T47D (cell line): ENCODE measurements around the gene CAPN8.
A peak's percentile ranks its signal among the peaks of the same experiment; 100 is the strongest.

Experiments used
- DNase-seq, 2 experiments: peaks; one replicate each; pipeline versions ENCODE4 v3.0.0 to v3.0.0-alpha.2; 2011 to 2012; ENCODE audit warnings: low read depth in 1 of 2, low spot score in 1 of 2
- JUND ChIP-seq: IDR thresholded peaks from 2 replicates; pipeline ENCODE4 v1.6.1; 2012; ENCODE audit warnings: low read depth
- in situ Hi-C: cut with HindIII; loops from 2 replicates; pipeline ENCODE4 v1.10.0; 2016; ENCODE audit warnings: low sequenced_read_pairs, low pct_unique_long_range_greater_than_20kb

Gene CAPN8

GRCh38 chr1:223641523-223642039 lies 23.9 kb downstream of the CAPN8 start:
- no peak for TF ChIP-seq JUND
- in situ Hi-C loops: no loop called here
- DNase-seq: no peak

- TF ChIP-seq JUND: no peak
- DNase-seq: peak in 1 of 2 experiments; percentile 56
- in situ Hi-C loops: no loop called here
Observed at GRCh38 chr1:223639331-223639749, 26.2 kb downstream of the CAPN8 start.

- no peak for DNase-seq
- in situ Hi-C loops: no loop called here
- no peak for TF ChIP-seq JUND
Observed at GRCh38 chr1:223635236-223635635, 30.3 kb downstream of the CAPN8 start.

DNA sequence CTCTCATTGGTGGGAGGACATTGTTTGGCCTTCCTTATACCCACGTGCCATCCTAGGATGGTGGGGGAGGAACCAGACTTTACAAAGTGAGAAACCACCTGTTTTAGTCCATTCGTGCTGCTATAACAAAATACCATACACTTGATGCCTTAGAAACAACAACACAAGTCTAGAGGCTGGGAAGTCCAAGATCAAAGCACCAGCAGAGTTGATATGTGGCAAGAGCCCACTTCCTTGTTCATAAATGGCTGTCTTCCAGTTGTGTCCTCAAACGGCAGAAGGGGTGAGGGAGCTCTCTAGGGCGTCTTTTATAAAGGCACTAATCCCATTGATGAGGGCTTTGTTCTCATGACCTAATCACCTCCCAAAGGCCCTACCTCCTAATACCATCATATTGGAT lies 31.1 kb downstream of the CAPN8 start:
- DNase-seq: no peak
- no peak for TF ChIP-seq JUND
- in situ Hi-C loops: no loop called here

DNA sequence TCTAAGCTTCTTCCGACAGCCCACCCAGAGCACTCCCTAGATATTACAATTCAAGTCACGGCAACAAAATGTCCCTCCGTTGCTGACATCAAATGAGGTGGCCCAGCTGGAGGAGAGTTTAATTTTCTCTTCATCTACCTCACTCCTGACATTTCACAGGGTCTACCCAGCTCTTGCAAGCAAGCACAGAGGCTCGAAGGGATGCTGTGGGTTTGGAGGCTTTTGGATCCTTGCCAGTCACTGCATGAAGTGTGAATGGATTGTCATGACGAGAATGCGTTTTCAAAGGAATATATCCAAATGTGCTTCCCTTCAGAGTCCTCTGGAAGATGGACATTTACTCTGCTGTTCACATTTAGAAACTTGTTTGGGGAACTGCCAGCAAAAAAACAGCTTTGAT lies 33.5 kb downstream of the CAPN8 start:
- in situ Hi-C loops: no loop called here
- DNase-seq: no peak
- TF ChIP-seq JUND: no peak

DNA sequence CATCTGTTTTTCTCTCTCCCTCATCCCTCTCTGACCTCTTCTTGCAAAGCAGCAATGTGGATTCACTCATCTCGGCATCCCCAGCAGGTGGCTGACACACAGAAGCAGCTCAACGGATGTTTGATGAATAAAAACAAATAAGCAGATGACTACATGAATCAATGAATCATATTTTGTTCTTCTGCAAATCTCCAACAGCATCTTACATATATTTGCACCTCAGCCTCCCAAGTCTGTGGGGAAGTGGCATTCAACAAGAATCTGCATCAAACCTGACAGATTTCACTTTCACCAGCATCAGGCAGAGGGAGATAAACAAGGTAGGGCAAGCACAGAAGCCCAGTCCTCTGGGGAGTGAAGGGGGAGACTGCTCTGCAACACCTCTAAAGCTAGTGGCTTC lies 34.0 kb downstream of the CAPN8 start:
- no peak for TF ChIP-seq JUND
- in situ Hi-C loops: no loop called here
- no peak for DNase-seq

GRCh38 chr1:223629126-223629457 lies 36.4 kb downstream of the CAPN8 start:
- TF ChIP-seq JUND: no peak
- DNase-seq: no peak
- in situ Hi-C loops: no loop called here

- TF ChIP-seq JUND: no peak
- in situ Hi-C loops: no loop called here
- DNase-seq: peak in 1 of 2 experiments; percentile 61
Observed at GRCh38 chr1:223628233-223629125, 37.0 kb downstream of the CAPN8 start.

DNA sequence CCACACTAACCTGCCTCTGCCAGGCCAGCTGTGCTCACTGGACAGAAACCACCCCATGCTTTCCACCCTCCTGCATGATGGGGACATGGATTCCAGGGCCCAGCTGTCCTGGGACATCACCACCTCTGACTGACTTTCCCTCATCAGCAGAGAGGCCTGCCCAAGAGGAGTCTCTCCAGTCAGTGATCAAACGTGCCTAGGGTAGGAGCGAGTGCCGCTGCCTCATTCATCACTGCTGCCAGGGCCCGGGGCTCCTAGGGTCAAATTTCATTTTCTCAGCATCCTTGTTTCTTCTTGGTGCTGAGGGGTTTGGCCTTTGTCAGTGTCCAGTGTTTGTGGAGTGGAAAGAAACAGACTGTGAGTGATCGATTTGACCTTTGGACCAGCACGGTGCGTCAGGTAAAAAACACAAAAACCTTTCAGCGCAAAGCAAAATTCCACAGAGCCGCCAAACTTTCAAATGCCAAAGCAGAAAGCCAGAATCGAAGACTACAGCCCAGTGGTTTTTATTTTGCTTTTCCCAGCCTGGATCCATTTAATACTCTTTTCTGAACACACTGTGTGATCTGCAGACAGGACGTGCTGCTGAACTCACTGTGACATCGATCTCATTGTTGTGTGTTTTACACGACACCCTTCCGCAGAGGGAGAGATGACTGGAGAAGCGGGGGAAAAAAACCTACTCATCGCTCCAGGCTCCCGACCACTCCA lies 43.2 kb downstream of the CAPN8 start:
- in situ Hi-C loops: no loop called here
- TF ChIP-seq JUND: no peak
- no peak for DNase-seq

- no peak for DNase-seq
- in situ Hi-C loops: no loop called here
- no peak for TF ChIP-seq JUND
Observed at GRCh38 chr1:223621312-223621734, 44.2 kb downstream of the CAPN8 start.

DNA sequence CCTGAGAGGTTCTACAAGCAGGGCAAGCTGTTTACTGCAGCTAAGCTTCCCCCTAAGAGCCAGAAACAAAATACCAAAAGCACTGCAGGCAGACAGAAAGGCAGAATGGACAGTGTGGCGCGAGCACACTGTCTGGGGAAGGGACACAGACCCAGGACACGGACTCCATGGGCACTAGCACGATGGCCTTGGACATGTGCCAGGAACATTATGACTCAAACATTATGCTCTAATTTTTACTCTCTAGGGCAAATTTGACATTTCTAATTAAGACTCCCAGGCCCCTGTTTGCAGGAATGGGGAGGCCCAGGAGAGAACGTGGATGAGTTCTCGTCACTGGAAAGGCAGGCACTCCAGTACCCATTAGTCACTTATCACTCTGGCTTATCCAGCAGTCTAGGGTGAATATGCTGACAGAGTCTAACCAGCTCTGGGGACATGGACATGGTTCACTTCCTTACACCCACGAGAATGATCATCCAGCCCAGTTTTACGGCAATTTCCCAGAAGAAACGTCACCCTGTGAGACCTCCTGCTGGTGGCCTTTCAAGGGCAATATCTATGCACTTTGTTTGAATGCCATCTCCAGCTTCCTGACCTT lies 45.1 kb downstream of the CAPN8 start:
- in situ Hi-C loops: no loop called here
- no peak for TF ChIP-seq JUND
- no peak for DNase-seq

DNA sequence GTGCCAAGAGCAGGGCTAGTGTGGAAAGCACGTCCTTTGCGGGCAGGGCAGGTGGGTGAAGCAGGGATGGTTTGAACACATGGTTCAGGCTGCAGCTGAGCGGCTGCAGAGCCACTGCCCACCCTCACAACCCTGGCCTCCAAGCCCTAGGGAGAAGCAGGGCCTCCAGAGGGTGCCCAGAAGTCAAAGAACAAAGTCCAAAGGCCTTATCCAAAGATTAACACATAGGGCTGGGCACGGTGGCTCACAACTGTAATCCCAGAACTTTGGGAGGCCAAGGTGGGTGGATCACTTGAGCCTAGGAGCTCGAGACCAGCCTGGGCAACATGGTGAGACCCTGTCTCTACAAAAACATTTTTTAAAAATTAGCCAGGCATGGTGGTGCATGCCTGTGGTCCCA lies 46.8 kb downstream of the CAPN8 start:
- no peak for DNase-seq
- in situ Hi-C loops: no loop called here
- TF ChIP-seq JUND: no peak
